Endothelial cell of umbilical vein (primary cell): ENCODE results near the gene BHLHA15.

ENCODE experiments used
- MYC ChIP-seq: IDR thresholded peaks from one replicate; pipeline ENCODE4 v1.6.1; 2011; ENCODE audit warnings: mild to moderate bottlenecking, low read depth, low read length
- TF ChIP-seq, protein P1 (sequence below), 2 donors: IDR thresholded peaks; 1 replicate in 1 of 2; 2 replicates in 1 of 2; pipeline ENCODE4 v1.5.1; 2011; ENCODE audit warnings: low read length in 2 of 2, mild to moderate bottlenecking in 2 of 2, moderate library complexity in 2 of 2, control low read depth in 1 of 2, inconsistent platforms in 1 of 2, low read depth in 1 of 2; ENCODE audit not compliant: insufficient read depth in 1 of 2; ENCODE audit errors: extremely low read depth in 1 of 2

GRCh38 chr7:98194672-98195457, 16.4 kb upstream of the BHLHA15 start:
- no peak for TF ChIP-seq MYC
- TF ChIP-seq, protein P1, sequence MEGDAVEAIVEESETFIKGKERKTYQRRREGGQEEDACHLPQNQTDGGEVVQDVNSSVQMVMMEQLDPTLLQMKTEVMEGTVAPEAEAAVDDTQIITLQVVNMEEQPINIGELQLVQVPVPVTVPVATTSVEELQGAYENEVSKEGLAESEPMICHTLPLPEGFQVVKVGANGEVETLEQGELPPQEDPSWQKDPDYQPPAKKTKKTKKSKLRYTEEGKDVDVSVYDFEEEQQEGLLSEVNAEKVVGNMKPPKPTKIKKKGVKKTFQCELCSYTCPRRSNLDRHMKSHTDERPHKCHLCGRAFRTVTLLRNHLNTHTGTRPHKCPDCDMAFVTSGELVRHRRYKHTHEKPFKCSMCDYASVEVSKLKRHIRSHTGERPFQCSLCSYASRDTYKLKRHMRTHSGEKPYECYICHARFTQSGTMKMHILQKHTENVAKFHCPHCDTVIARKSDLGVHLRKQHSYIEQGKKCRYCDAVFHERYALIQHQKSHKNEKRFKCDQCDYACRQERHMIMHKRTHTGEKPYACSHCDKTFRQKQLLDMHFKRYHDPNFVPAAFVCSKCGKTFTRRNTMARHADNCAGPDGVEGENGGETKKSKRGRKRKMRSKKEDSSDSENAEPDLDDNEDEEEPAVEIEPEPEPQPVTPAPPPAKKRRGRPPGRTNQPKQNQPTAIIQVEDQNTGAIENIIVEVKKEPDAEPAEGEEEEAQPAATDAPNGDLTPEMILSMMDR (IDR thresholded peaks at IDR 0.05; ENCODE audit: extremely low read depth in 1 of 2, insufficient read depth in 1 of 2, low read depth in 1 of 2, low read length in 2 of 2), result no peak
